HG02885 (cell line): ENCODE measurements around the gene HS6ST1.
A peak's percentile ranks its signal among the peaks of the same experiment; 100 is the strongest.

ENCODE experiments used
- ATAC-seq: cut with Tn5 transposase; IDR thresholded peaks from one replicate; pipeline ENCODE4 v1.9.1; 2021; ENCODE audit warnings: mild to moderate bottlenecking; ENCODE audit not compliant: unreplicated experiment, poor library complexity

Gene HS6ST1, protein sequence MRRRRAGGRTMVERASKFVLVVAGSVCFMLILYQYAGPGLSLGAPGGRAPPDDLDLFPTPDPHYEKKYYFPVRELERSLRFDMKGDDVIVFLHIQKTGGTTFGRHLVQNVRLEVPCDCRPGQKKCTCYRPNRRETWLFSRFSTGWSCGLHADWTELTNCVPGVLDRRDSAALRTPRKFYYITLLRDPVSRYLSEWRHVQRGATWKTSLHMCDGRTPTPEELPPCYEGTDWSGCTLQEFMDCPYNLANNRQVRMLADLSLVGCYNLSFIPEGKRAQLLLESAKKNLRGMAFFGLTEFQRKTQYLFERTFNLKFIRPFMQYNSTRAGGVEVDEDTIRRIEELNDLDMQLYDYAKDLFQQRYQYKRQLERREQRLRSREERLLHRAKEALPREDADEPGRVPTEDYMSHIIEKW

DNA sequence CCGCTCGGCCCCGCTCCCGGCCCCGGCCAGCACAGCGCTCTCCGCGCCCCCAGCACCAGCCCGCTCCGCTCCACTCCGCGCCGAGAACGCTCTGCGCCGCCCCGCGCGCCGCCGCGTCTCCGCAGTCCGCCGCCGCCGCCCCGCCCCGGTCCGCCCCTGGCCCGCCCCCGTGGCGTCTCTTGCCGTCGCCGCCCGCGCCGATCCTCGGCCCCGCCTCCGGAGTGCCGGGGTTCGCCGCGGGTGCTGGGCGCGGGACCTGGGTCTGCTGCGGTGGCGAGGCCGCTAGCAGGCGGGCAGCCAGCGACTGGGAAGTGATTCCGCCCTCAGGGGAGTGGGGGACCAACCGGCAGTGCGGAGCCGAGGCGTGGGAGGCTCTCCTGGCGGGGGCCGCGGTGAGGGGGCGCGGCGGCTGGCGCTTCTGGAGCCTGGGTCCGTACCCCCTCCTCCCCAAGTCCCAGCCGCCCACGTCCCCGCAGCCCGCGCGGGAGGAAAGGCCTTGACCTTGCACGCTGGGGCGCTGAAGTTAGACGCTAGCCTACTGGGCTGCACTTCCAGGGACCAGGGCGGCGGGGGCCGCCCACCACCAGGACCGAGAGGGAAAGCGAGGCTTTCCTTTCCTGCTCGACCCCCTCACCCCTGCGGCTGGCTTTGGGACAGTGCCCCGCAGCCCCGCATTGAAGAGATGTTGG, at the start of gene HS6ST1:
Gene HS6ST1 (minus strand): TSS at position 93 of the 689 bp plus-strand sequence. CDS start 305 bp downstream, outside the sequence.
- peak; percentile 71 for ATAC-seq

DNA sequence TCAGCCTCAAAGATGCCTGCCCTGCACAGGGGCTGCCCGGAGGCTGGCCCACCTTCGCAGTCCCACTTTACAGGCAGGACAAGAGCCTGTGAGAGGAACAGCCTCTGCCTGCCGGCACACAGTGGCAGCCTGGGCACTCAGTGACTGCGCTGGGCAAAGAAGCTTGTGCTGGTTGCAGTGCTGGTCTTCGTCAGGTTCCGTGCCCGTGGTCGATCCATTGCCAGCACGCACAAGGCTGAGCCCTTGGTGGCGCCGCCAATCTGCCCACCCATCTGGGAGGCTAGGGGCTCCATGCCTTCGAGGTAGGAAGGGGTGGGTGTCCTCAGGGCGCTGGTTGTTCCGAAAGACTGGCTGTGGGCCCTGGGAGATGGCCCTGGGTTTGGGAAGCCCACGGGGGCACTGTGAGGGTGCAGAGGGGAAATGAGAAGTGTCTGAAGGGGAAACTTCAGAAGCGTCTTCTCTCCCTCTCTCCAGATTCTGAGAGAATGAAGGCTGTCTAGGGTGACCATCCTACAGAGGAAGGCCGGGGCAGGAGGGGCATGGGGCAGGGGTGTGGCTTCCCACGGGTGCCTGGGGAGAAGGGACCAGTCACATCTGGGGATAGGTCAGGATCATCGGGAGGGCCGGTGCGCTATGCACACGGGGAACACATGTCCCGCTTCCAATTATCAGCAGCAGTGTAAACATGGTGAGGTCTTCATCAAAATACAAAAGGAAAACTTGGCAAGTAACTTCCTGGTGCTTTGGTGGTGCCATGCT, 49.1 kb upstream of the HS6ST1 start:
- ATAC-seq, result no peak

DNA sequence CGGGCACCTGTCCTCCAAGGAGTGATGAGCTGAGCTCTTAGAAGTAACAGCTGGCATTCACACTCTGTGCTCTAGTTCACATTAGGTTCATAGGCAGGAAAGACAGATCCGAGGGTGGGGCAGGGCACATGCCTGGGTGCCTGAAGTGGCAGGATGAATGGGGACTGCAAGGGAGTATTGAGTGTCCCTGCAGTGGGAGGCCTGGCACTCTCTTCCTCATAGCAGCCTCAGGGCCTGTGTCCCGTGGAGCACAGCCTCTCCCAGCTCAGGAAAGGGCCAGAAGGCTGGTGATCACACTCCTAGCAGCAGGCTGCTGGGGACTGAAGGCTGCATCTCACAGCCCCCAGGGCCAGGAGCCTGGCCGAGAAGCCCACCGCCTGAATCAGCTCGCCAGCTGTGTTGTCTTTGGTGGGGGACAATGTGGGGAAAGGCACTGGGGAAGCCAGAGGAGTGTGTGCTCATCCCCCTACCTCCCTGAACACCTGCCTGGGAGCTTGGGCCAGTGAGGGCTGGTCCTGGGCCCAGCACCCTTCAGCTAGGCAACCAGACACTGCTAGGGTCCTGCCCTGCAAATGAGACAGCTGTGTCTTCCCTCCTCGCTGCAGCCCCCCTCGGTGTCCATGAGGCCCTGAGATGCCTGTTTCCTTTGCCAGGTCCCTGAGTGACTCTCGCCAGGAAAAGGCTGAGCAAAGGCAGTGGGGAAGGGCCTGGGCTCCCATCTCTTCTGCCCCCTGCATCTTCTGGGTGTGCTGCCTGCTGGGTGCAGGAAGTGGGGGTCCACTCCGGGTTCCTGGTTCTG, 48.2 kb upstream of the HS6ST1 start:
- ATAC-seq, result no peak

DNA sequence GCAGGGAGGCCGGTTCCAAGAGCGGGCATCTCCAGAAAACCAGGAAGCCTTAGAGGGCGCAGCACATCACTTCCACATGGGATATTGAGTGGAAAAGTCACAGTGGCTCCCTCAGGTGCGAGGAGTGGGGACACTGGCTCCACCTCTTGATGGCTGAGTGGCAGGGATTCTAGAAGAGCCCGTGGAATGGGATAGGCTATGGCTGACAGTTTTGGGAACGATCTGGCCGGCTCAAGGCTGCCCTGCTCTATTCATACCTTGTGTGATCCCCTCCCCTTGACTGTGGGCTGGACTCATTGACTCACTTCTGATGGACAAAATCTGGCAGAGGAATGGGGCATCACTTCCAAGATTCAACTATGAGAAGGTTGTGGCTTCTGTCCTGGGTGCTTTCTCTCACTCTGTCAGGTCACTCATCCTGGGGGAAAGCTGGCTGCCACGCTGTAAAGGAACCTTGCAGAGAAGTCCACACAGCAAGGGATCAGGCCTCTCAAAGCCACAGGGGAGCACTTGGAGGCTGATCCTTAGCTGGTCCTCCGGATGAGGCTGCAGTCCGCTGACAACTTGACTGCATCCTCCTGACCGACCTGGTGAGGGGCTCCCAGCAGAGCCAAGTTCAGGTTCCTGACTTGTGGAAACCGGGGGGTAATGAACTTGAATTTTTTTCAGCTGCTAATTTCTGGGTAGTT, 46.7 kb upstream of the HS6ST1 start:
- ATAC-seq, result no peak

DNA sequence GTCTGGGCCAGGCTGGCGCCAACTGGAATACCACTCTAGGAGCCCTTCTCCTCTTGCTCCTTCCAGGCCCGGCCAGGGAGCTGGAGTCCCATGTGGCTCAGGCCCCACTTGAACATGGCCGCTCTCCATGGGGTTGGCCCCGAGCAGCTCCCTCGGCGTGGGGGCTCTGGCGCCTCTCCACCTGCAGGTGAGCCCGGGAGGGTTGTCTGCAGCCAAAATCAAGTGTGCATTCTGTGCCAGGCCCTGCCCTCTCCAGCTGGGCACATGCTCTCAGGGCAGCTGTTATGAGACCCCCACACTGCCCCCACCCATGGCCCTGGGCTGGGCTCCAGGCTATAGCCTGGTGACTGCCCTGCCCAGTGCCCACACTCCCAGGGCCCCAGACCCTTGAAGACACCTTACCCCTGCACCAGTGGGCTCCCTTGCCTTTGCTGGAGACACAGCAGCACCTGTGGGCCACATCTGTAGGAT, 45.8 kb upstream of the HS6ST1 start:
- no peak for ATAC-seq

DNA sequence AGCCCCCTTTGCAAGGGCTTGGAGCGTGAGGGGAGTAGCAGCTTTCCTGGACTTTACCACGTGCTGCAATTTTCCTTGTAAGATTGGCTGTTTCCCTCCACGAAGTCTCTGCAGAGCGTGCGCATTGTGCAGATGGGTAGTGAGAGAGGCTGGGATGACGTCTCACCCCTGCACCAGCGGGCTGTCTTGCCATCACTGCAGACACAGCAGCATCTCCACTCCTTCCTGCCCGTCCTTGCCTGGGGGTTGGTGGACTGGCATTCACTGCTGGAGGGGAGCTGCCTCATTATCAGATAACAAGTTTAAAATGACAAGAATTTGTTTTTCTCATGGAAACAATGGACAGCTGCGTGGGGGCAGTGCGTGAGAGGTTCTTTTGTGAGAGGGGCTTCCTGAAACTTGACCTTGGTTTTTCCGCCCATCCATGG, 45.3 kb upstream of the HS6ST1 start:
- ATAC-seq, result no peak

DNA sequence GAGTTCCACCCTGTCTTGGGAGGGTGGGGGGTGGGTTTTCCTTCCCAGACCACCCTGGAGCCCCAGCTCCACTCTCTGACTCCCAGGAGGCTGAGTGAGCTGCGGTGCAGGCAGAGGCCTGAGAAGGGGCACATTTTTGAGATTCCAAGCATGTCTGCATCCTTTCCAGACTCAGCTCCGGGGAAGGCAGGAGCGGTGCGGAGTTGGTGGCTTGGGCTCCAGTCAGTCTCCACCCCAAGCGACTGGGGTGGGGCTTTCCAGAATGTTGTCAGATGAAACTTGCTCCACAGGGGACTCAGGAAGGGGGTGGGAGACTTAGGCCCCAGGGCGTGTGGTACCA, 44.2 kb upstream of the HS6ST1 start:
- no peak for ATAC-seq

DNA sequence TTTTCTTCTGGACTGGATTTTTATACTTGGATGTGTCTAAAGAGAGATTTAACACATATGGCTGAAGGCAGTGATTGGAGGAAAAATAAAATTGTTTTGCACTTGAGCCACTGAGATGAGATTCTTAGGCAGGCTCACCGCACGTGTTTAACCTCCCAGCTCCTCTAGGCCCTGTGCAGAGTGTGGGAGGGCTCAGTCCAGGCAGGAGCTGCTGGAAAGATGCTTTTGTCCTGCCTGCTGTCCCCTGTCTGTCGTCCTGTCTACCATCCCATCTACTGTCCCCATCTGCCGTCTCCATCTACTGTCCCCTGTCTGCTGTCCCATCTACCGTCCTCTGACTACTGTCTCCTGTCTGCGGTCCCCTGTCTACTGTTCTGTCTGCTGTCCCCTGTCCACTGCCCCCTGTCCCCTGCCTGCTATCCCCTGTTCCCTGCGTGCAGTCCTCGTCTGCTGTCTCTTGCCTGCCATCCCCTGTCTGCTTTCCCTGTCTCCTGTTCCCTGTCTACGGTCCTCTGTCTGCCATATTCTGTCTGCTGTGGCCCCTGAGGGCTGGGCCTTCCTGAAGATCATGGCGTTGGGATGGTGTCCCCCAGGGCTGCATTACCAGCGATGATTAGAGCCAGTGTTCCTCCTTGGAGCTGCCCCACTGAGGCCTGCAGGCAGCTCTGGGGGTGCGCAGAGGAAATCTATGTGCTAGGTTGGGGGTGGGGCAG, 43.7 kb upstream of the HS6ST1 start:
- ATAC-seq, result no peak

DNA sequence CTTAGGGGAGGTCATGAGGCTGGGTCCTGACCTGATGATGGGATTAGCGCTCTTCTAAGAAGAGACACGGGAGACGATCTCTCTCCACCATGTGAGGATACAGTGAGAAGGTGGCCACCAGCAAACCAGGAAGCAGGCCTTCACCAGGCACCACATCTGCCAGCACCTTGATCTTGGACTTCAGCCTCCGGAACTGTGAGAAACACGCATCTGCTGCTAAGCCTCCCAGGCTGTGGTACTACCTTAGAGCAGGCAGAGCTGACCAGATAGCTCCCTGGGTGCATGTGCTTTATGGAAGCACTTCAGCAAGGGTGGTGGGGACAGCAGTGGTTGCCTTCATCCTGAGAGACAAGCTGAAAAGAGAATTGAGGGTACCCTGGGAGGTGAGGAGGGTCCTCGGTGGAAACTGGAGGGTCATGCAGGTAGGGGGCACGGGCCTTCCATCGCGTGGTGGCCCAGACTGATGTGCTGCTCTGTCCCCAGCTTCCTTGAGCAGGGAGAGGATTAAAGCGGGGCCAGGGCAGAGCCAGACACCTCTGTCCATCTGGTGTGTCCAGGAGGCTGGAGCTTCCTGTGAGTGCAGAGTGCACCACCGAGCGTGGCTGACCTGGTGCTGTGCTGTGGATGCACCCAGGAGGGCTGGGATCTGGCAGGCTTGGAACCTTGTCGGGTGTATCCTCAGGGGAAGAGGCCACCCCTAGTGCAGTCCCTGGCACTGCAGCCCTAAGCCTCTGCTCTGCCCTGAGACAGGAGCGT, 42.9 kb upstream of the HS6ST1 start:
- ATAC-seq, result no peak

DNA sequence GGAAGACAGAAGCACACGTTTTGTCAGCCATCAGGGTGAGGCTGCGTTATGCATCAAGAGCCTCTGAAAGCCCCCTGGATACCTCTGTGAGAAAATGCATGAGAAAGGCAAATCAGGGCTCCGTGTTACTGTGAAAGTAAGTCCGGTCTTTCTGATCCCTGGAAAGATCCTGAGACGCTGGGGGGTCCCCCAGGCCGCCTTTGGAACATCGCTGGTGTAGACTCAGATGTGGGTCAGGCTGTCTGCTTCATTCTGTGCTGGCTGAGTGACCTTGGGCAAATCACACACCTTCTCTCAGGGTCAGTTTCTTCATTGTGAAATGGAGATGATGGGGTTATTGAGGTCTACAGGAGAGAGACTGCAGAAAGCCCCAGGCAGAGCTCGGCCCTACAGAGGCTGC, 42.0 kb upstream of the HS6ST1 start:
- no peak for ATAC-seq

DNA sequence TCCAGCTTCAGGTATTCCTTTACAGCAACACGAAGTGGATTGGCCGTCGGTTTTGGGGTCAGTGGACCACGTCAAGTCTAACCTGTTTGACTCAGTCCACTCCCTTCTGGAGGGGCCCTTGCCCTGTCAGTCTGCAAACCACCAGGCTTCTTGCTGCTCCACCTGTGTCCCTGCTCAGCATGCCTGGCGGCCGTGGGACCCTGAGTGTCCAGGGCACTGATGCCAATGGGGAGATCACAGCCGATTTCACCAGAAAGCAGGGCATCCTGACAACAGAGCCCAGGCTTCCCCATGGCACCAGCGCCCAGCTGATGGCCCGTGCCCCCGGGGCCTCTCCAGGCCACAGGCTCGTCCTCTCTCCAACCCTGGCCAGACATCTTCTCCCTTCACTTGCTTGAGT, 41.2 kb upstream of the HS6ST1 start:
- no peak for ATAC-seq

DNA sequence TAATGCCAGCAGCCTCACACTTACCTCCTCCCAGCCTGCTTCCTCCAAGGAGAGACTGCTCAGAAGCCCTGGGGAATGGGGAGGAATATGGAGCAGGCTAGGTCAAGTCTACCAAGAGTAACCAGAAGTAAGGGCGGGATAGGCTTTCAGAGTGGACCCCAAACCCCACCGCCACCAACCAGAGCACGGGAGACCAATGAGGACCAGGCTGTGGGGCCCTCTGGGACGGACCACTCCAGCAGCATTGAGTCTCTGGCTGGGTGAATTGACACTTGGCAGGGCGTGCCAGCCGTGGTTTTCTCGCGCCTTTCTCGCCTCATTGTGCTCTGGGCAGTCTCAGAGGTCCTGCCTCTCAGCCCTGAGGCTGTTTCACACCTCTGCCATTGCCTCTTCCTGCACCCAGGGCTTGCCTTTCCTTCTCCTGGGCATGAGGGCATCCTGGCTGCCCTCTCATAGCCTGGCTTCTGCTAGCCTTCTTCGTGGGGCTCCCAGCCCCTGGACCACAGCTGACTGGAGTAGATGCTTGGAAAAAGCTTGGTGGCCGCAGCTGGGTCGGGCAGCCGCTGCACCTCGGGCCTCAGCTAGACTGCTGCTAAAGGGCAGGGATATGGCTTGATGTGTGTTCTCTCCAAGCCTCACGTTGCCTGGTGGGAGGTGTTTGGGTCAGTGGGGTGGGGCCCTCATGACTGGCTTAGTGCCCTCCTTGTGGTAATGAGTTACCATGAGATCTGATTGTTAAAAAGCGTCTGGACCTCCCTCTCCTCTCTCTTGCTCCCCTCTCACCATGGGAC, 40.5 kb upstream of the HS6ST1 start:
- ATAC-seq, result no peak

DNA sequence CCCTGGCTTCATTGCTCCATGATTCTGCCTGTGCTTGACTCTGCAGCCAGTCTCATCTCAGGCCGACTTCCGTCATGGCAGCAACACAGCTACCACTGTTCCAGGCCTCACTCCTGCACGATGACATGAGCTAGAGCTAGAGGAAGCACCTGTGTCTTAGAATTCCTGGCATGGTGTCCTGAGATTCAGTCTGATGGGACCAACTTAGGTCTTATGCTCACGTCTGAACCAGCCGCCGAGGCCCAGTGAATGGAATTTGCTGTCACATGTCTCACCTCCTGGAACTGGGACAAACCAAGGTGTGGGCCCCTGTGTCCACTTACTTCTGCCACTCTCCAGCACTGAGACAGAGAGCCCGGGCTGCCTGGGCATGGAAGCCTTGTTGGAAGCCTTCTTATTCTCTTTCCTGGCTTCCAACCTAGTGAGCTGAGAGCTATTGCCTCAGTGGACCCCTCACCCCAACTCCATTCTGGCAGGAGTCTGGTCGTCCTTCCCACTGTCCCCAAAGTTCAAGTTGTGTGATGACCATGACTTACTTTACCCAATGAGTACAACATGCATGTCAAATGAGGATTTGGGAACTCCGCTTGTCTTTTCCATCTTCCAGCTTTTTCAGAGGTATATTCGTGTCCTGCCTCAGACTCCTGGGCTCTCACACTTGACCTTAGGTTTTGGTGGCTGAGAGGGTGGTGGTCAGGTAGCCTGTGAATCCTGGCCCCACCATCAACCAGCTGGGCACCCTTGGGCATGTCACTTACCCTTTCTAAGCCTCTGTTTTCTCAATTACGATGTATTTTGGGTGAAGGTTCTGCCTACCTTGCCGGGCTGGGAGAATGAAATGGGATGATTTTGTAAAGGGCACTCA, 39.1 kb upstream of the HS6ST1 start:
- no peak for ATAC-seq

DNA sequence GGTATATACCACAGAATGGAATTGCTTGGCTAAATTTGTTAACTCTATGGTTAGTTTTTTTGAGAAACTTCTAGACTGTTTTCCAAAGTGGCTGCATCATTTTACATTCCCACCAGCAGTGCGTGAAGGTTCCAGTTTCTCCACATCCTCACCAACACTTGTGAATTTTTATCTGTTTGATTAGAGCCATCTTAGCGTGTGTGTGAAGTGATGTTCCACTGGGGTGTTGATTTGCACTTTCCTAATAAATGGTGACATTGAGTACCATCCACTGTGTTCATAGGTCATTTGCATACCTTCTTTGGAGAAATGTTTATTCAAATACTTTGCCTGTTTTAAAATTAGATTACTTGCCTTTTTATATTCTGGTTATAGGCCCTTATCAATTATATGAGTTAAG, 37.5 kb upstream of the HS6ST1 start:
- no peak for ATAC-seq

DNA sequence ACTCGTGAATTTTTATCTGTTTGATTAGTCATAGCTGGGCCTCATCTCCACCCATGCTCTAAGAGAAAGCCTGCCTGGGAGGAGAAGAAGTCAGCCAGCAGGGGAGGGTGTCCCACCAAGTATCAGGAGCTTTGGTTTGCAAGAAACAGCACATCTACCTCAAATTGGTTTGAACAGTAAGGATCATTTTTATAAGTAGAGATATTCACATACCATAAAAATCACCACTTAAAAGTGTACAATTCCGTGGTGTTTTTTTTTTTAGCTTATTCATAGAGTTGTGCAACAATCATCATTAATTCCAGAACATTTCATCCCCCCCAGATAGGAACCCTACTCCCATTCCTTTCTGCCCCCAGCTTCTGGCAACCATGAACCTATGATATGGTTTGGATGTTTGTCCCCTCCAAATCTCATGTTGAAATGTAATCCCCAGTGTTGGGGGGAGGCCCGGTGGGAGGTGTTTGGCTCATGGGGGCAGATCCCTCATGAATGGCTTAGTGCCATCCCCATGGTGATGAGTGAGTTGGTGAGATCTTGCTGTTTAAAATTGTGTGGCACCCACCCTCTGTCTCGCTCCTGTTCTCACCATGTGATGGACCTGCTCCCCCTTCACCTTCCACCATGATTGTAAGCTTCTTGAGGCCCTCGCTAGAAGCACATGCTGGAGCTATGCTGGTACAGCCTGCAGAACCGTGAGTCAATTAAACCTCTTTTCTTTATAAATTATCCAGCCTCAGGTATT, 36.2 kb upstream of the HS6ST1 start:
- ATAC-seq, result no peak

DNA sequence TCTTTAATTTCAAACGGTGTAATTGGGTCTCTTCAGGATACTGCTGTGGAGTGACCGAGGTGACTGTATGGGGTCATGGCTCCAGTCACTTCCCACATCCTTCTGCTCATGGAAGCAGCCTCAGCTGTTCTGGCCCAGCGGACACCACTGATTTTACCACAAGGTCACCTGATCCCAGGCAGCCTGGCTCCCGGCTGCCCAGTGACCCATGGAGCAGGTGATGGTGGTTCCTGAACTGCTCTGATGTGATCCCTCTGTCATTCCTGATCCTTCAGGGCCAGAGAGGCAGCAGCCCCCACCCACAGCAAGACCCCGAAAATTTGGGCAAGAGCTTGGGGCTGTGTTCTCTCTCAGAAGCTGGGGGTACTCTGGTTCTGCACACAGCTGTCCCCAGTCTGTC, 35.5 kb upstream of the HS6ST1 start:
- ATAC-seq, result no peak
